MCF 10A (cell line): ENCODE results near the gene C9orf40. TPM values are rescaled to one million over a fixed set of nuclear protein-coding genes. Genes with fewer than 3 reads are reported as not detected.

ENCODE experiments used
- BruUV-seq: library from RNA; stranded (reverse); fragments of 400-500 nt; replicated peaks from 2 replicates; lab custom pipeline; 2021; lab: Mats Ljungman, UMichigan
- CTCF ChIA-PET: fragments of 300-600 bp; sonication (Branson Sonifier 250); formaldehyde crosslinking; extraction: SDS; loops from one replicate; lab custom pipeline; 2021; ENCODE audit warnings: antibody characterized with exemption, inconsistent platforms; lab: Yijun Ruan, JAX
- POLR2A ChIA-PET: fragments of 300-600, 350-650 bp; sonication (Branson Sonifier 250); formaldehyde crosslinking; extraction: SDS; loops from one replicate; lab custom pipeline; 2020; ENCODE audit warnings: antibody characterized with exemption, inconsistent platforms; lab: Yijun Ruan, JAX
- DNase-seq: peaks from one replicate; pipeline ENCODE4 v3.0.0-alpha.2; 2018; ENCODE audit not compliant: unreplicated experiment
- H3K27ac Mint-ChIP-seq: one replicate; pipeline ENCODE4 v1.8.0; 2022; ENCODE audit warnings: mild to moderate bottlenecking, low read depth, mixed read lengths; ENCODE audit not compliant: unreplicated experiment
- H3K27me3 Mint-ChIP-seq: one replicate; pipeline ENCODE4 v1.8.0; 2022; ENCODE audit warnings: mixed read lengths; ENCODE audit not compliant: insufficient read depth, unreplicated experiment
- H3K36me3 Mint-ChIP-seq: one replicate; pipeline ENCODE4 v1.8.0; 2022; ENCODE audit warnings: mild to moderate bottlenecking, moderate library complexity, mixed read lengths; ENCODE audit not compliant: insufficient read depth, unreplicated experiment
- H3K4me1 Mint-ChIP-seq: one replicate; pipeline ENCODE4 v1.8.0; 2022; ENCODE audit warnings: mixed read lengths; ENCODE audit not compliant: insufficient read depth, unreplicated experiment
- H3K4me3 Mint-ChIP-seq: one replicate; pipeline ENCODE4 v1.8.0; 2022; ENCODE audit warnings: mild to moderate bottlenecking, moderate library complexity, mixed read lengths; ENCODE audit not compliant: unreplicated experiment
- H3K9me3 Mint-ChIP-seq: one replicate; pipeline ENCODE4 v1.8.0; 2022; ENCODE audit warnings: mixed read lengths; ENCODE audit not compliant: unreplicated experiment
- intact Hi-C: fragments of 100-400 bp; cut with micrococcal nuclease; formaldehyde crosslinking; loops from 2 replicates; pipeline ENCODE4 v1.14.1; 2022
- total RNA-seq: library from RNA; stranded (reverse); gene quantifications from 2 replicates; pipeline ENCODE4 v1.2.3, GENCODE V29; 2022
- TF ChIP-seq, protein P1 (sequence below): fragments of 200-600 bp; IDR thresholded peaks from one replicate; pipeline ENCODE4 v1.8.0; 2022; ENCODE audit warnings: antibody characterized with exemption, mild to moderate bottlenecking; ENCODE audit not compliant: unreplicated experiment

The C9orf40 gene
- total RNA-seq, 1 experiment from 2014 or later, result 5.6 TPM

GRCh38 chr9:74975538-74975937 lies 22.8 kb upstream of the C9orf40 start:
- Mint-ChIP-seq H3K27ac (no peak overlapping the region), H3K9me3 (no peaks in the 10 kb centered on the region), H3K4me1 (no peaks in the 10 kb centered on the region), H3K27me3 (no peaks in the 10 kb centered on the region), H3K36me3 (peaks cover 29% of the 10 kb centered on the region), H3K4me3 (no peak overlapping the region)
- no TSS peak for BruUV-seq
- no peak for DNase-seq
- TF ChIP-seq, protein P1, sequence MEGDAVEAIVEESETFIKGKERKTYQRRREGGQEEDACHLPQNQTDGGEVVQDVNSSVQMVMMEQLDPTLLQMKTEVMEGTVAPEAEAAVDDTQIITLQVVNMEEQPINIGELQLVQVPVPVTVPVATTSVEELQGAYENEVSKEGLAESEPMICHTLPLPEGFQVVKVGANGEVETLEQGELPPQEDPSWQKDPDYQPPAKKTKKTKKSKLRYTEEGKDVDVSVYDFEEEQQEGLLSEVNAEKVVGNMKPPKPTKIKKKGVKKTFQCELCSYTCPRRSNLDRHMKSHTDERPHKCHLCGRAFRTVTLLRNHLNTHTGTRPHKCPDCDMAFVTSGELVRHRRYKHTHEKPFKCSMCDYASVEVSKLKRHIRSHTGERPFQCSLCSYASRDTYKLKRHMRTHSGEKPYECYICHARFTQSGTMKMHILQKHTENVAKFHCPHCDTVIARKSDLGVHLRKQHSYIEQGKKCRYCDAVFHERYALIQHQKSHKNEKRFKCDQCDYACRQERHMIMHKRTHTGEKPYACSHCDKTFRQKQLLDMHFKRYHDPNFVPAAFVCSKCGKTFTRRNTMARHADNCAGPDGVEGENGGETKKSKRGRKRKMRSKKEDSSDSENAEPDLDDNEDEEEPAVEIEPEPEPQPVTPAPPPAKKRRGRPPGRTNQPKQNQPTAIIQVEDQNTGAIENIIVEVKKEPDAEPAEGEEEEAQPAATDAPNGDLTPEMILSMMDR, result no peak
- POLR2A ChIA-PET, result interaction anchor here (0.6 kb wide), 1 partner anchor 14 kb away, joined by 4 read pairs; no protein-coding TSS in a partner anchor
- intact Hi-C loops, result no loop called here
- CTCF ChIA-PET, result interaction anchor here (1.6 kb wide), 1 partner anchor 200 kb away, joined by 4 read pairs; no protein-coding TSS in a partner anchor

GRCh38 chr9:74974558-74974957 lies 21.8 kb upstream of the C9orf40 start:
- DNase-seq, result no peak
- Mint-ChIP-seq H3K27me3 (no peaks in the 10 kb centered on the region), H3K9me3 (no peaks in the 10 kb centered on the region), H3K4me1 (no peaks in the 10 kb centered on the region), H3K4me3 (no peak overlapping the region), H3K36me3 (peaks cover 22% of the 10 kb centered on the region), H3K27ac (no peak overlapping the region)
- intact Hi-C loops, result no loop called here
- ChIA-PET POLR2A (no interaction called here), CTCF (interaction anchor here (1.2 to 1.6 kb wide), 3 partner anchors 22 to 200 kb away, joined by 3 to 4 read pairs (median 3); partner anchors contain the start of gene C9orf40)
- BruUV-seq, result no TSS peak
- TF ChIP-seq, protein P1, result no peak

GRCh38 chr9:74973714-74974113 lies 21.0 kb upstream of the C9orf40 start:
- TF ChIP-seq, protein P1, result no peak
- Mint-ChIP-seq H3K4me3 (no peak overlapping the region), H3K27me3 (no peaks in the 10 kb centered on the region), H3K4me1 (no peaks in the 10 kb centered on the region), H3K9me3 (no peaks in the 10 kb centered on the region), H3K27ac (no peak overlapping the region), H3K36me3 (peaks cover 22% of the 10 kb centered on the region)
- no peak for DNase-seq
- ChIA-PET CTCF (interaction anchor here (0.7 to 1.5 kb wide), 5 partner anchors 8 to 199 kb away, joined by 3 to 4 read pairs (median 3); partner anchors contain the start of gene C9orf40), POLR2A (no interaction called here)
- intact Hi-C loops, result no loop called here
- no TSS peak for BruUV-seq

GRCh38 chr9:74963056-74963455 lies 10.3 kb upstream of the C9orf40 start:
- H3K27me3 Mint-ChIP-seq, result no peaks in the 10 kb centered on the region
- no TSS peak for BruUV-seq
- H3K4me3 Mint-ChIP-seq, result no peak overlapping the region

More at GRCh38 chr9:74963056-74963455, 10.3 kb upstream of the C9orf40 start:
- no peak for DNase-seq
- POLR2A ChIA-PET, result no interaction called here
- no peaks in the 10 kb centered on the region for H3K36me3 Mint-ChIP-seq
- H3K4me1 Mint-ChIP-seq, result no peaks in the 10 kb centered on the region
- no peaks in the 10 kb centered on the region for H3K9me3 Mint-ChIP-seq
- TF ChIP-seq, protein P1, result no peak
- H3K27ac Mint-ChIP-seq, result no peak overlapping the region
- intact Hi-C loops, result no loop called here
- CTCF ChIA-PET, result interaction anchor here (0.6 to 3.8 kb wide), 2 partner anchors 10 to 1565 kb away, joined by 3 to 28 read pairs; partner anchors contain the start of gene C9orf40
